HG03378 (cell line): ENCODE results near the gene FGF23.

ENCODE experiments used
- ATAC-seq: cut with Tn5 transposase; IDR thresholded peaks from one replicate; pipeline ENCODE4 v1.9.1; 2021; ENCODE audit warnings: mild to moderate bottlenecking, moderate library complexity; ENCODE audit not compliant: unreplicated experiment

FGF23 gene

GRCh38 chr12:4386801-4387200 lies 7.3 kb upstream of the FGF23 start:
- ATAC-seq = no peak

- no peak for ATAC-seq
Observed at GRCh38 chr12:4383304-4383865, 3.9 kb upstream of the FGF23 start.

- no peak for ATAC-seq
Observed at GRCh38 chr12:4380332-4380731, 820 bp upstream of the FGF23 start.

- ATAC-seq = no peak
Observed at GRCh38 chr12:4378772-4379171, 740 bp downstream of the FGF23 start.

- ATAC-seq = no peak
Observed at GRCh38 chr12:4375449-4375848, 4.1 kb downstream of the FGF23 start.

GRCh38 chr12:4372653-4373052 lies 6.9 kb downstream of the FGF23 start:
- ATAC-seq = no peak

GRCh38 chr12:4370265-4370664 lies 9.2 kb downstream of the FGF23 start:
- no peak for ATAC-seq

DNA sequence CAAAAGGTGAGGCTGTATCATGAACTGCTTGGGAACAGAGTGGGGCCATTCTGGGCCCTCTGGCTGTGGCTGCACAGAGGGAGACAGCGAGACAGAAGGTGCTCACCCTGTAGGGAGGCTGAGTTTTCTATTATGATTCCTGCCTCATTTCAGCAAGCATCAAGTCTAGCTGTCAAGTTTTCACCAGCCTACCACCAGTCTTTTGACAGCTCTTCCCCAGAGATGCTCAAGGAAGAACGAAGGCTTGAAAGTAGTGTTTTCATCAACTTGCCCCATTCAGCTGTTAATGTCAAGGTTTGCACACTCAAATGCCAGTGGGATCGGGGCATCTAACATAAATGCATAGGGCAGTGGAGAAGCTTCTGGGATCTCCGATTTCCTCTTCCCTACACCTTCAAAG lies 10.0 kb downstream of the FGF23 start:
- ATAC-seq = no peak

GRCh38 chr12:4366090-4366489 lies 13.4 kb downstream of the FGF23 start:
- ATAC-seq = no peak

GRCh38 chr12:4356041-4356327 lies 23.5 kb downstream of the FGF23 start:
- no peak for ATAC-seq

GRCh38 chr12:4355156-4356040 lies 24.1 kb downstream of the FGF23 start:
- ATAC-seq = no peak

DNA sequence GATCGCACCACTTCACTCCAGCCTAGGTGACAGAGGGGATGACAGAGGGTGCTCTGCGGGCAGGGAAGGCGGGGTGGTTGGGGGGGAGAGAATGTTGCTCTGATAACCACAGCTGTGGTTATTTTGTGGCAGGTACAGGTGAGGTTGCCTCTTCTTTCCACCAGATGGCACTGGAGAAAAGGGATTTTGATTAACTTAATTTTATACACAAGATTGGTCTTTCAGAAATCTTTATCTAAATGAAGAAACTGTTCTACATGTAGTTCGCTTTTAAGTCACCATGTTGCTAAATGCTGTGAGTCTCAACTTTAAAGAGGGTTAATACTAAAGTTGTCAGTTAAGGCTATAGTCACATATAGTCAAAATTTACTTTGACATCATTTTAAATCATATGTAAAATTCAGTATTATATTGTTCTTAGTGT lies 25.7 kb downstream of the FGF23 start:
- no peak for ATAC-seq

- no peak for ATAC-seq
Observed at GRCh38 chr12:4346931-4347330, 32.6 kb downstream of the FGF23 start.

GRCh38 chr12:4331842-4332241 lies 47.7 kb downstream of the FGF23 start:
- no peak for ATAC-seq

DNA sequence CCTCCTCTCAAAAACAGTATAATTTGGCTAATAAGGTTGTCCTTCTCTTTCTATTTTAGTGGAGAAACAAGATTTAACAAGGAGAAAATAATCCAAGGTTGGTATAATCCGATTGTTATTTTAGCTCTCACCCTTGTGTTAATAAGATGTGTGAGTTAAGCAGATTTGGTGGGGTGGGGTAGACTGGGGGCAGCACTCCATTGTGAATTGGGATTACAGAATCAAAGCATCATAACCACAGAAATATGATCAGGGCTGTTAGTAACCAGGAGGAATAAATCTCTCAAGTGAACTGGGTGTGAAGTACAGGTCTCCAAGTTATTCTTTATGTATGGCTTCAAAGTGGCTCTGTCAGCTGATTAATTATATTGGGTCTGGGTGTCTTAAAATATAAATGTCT lies 48.3 kb downstream of the FGF23 start:
- no peak for ATAC-seq

DNA sequence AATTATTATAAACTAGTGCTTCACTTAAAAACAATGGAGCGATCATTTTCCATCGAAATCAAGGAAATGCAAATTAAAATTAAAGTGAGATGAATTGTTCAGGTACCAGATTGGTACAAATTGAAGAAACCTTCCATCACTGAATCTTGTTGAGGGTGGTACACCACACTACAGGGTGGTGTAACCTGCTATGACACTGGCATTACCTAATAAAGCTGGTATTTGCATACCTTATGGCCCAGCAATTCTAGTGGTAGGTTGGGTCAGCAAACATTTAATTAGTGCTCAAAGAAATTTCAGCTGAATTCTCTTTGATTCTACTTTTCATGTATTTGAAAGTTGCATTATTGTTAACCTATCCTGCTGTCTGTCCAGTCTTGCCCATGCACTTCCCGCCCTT lies 49.3 kb downstream of the FGF23 start:
- ATAC-seq = no peak

DNA sequence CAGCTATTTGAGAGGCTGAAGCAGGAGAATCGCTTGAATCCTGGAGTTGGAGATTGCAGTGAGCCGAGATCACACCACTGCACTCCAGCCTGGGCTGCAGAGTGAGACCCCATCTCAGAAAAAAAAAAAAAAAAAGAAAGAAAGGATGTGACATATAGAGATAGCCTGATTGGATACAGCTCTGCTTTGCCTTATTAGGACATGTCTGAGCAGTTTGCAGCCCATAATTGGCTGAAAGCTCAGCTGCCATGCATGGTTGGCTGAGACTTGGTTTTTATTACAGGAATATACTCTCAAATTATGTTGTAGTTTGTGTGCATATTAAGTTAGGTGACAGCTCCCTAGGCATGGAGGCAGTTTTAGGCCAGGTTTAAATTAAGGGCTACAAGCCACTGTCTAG lies 52.2 kb downstream of the FGF23 start:
- no peak for ATAC-seq

GRCh38 chr12:4325966-4326365 lies 53.5 kb downstream of the FGF23 start:
- no peak for ATAC-seq

DNA sequence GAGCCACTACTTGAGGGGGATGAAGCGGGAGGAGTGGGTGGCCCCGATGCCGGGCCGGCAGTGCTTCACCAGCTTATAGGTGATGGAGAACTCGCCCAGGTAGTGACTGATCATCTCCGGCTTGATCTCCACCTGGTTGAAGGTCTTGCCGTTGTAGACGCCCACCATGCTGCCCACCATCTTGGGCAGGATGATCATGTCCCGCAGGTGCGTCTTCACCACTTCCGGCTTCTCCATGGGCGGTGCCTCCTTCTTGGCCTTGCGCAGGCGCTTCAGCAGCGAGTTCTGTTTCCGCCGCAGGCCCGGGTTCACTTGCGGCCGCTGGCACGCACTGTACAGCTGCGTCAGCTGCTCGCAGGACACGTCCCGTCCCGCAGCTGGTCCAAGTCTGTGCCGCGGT lies 55.1 kb downstream of the FGF23 start:
- ATAC-seq = no peak

DNA sequence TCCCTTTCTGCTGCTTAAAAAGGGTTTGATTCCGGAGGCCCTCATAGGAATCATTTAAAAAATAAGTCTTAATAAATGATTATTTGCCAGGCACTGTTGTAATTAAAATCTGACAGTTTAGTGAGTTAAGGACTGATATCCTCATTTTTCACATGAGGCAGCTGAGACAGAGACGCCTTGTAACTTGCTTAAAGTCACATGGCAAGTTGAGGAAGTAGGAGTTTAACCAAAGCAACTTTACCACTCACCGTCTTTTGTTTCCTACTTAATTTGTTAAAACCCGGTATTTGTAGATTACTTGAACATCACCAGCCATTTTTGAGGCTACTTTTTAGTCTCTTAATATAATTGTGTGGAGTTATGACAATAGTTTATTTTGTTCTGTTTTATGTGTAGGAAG lies 56.1 kb downstream of the FGF23 start:
- ATAC-seq = no peak

GRCh38 chr12:4322726-4323125 lies 56.8 kb downstream of the FGF23 start:
- no peak for ATAC-seq

- ATAC-seq = peak; percentile 79
Observed at GRCh38 chr12:4320853-4321701, 58.4 kb downstream of the FGF23 start, which contains the start of gene TIGAR. Gene TIGAR, plus strand, starts transcription at chr12:4321213. Its CDS starts 59 bp downstream, at chr12:4321272.
